GM12892 (cell line): Measurements from ENCODE around the gene COG2.

Experiments
- POLR2A ChIP-seq: IDR thresholded peaks from 2 replicates; pipeline ENCODE4 v1.6.1; 2011; ENCODE audit warnings: low read depth, low read length, control low read depth
- TAF1 ChIP-seq: IDR thresholded peaks from 2 replicates; pipeline ENCODE4 v1.6.1; 2011; ENCODE audit warnings: low read depth, mild to moderate bottlenecking, control low read depth, low read length, borderline replicate concordance

DNA sequence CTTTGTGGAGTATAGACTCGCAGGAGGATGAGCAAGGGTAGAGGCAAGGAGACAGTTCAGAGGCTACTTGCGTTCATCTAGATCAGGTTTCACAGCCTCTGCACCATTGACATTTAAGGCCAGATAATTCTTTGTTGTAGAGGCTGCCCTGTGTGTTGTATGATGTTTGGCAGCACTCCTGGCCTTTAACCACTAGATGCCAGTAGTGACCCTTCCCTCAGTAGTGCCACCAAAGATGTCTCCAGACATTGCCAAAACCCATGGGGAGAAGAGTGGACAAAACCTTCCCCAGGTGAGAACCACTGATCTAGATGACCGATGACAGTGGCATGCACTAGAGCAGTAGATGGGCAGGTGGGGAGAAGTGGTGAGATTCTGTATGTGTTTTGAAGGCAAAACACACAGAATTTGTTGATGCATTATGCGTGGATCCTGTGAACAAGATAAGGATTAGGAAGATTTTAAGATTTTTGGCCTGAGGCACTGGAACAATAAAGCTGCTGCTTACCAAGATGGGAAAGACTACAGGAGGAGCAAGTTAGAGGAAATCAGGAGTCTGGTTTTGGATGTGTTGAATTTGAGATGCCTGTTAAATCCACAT lies 9.9 kb upstream of the COG2 start:
- TF ChIP-seq TAF1 (no peak), POLR2A (no peak)
